MM.1S (cell line): ENCODE results near the gene HMX1.

Source experiments
- DNase-seq: peaks from one replicate; pipeline ENCODE4 v3.0.0-alpha.2; 2015
- H2AFZ ChIP-seq: fragments of 300-600 bp; sonication (generic); 2 replicates; pipeline ENCODE4 v1.6.0; 2016; ENCODE audit warnings: antibody characterized with exemption, low read length
- H3F3A ChIP-seq: fragments of 300-600 bp; sonication (generic); 2 replicates; pipeline ENCODE4 v1.6.1; 2016; ENCODE audit warnings: mild to moderate bottlenecking, antibody characterized with exemption, low read length, moderate library complexity, mixed read lengths; ENCODE audit not compliant: insufficient read depth
- H3K27ac ChIP-seq: fragments of 300-600 bp; sonication (generic); 2 replicates; pipeline ENCODE4 v1.5.1; 2016; ENCODE audit warnings: mild to moderate bottlenecking, low read length
- H3K27me3 ChIP-seq: fragments of 300-600 bp; sonication (generic); replicated peaks from 2 replicates; pipeline ENCODE4 v1.6.0; 2016; ENCODE audit warnings: low read length; ENCODE audit not compliant: insufficient read depth
- H3K36me3 ChIP-seq: fragments of 300-600 bp; sonication (generic); replicated peaks from 2 replicates; pipeline ENCODE4 v1.6.1; 2016; ENCODE audit warnings: mild to moderate bottlenecking, low read length, mixed read lengths; ENCODE audit not compliant: insufficient read depth
- H3K4me1 ChIP-seq: fragments of 300-600 bp; sonication (generic); 2 replicates; pipeline ENCODE4 v1.6.1; 2016; ENCODE audit warnings: low read length, mixed read lengths
- H3K4me2 ChIP-seq: fragments of 300-600 bp; sonication (generic); 2 replicates; pipeline ENCODE4 v1.6.0; 2016; ENCODE audit warnings: low read depth, low read length
- H3K4me3 ChIP-seq: fragments of 300-600 bp; sonication (generic); 2 replicates; pipeline ENCODE4 v1.5.1; 2016; ENCODE audit warnings: low read length, mixed read lengths
- H3K79me2 ChIP-seq: fragments of 300-600 bp; sonication (generic); 2 replicates; pipeline ENCODE4 v1.6.1; 2016; ENCODE audit warnings: mixed run types, low read length, mixed read lengths
- H3K9ac ChIP-seq: fragments of 300-600 bp; sonication (generic); 2 replicates; pipeline ENCODE4 v1.6.1; 2016; ENCODE audit warnings: low read length, mixed read lengths
- H3K9me2 ChIP-seq: fragments of 300-600 bp; sonication (generic); replicated peaks from 2 replicates; pipeline ENCODE4 v1.6.1; 2016; ENCODE audit warnings: mild to moderate bottlenecking, low read length, mixed read lengths; ENCODE audit not compliant: insufficient read depth
- H3K9me3 ChIP-seq: fragments of 300-600 bp; sonication (generic); replicated peaks from 2 replicates; pipeline ENCODE4 v1.6.1; 2016; ENCODE audit warnings: mild to moderate bottlenecking, low read length, mixed read lengths; ENCODE audit not compliant: insufficient read depth
- H4K20me1 ChIP-seq: fragments of 300-600 bp; sonication (generic); 2 replicates; pipeline ENCODE4 v1.6.1; 2016; ENCODE audit warnings: mild to moderate bottlenecking, low read length, moderate library complexity, mixed read lengths; ENCODE audit not compliant: insufficient read depth
- EZH2 ChIP-seq: fragments of 300-600 bp; sonication (generic); optimal IDR thresholded peaks from 2 replicates; pipeline ENCODE3; 2017; ENCODE audit warnings: low read depth, mild to moderate bottlenecking, antibody characterized with exemption, low read length, mixed read lengths
- EZH2phosphoT487 ChIP-seq: fragments of 300-600 bp; sonication (generic); IDR thresholded peaks from 2 replicates; pipeline ENCODE4 v1.6.1; 2018; ENCODE audit warnings: antibody characterized with exemption, low read length
- TF ChIP-seq, protein P1 (sequence below): fragments of 300-600 bp; sonication (generic); IDR thresholded peaks from 2 replicates; pipeline ENCODE4 v1.5.1; 2016; ENCODE audit warnings: antibody characterized with exemption, low read length, mixed read lengths

The HMX1 gene

DNA sequence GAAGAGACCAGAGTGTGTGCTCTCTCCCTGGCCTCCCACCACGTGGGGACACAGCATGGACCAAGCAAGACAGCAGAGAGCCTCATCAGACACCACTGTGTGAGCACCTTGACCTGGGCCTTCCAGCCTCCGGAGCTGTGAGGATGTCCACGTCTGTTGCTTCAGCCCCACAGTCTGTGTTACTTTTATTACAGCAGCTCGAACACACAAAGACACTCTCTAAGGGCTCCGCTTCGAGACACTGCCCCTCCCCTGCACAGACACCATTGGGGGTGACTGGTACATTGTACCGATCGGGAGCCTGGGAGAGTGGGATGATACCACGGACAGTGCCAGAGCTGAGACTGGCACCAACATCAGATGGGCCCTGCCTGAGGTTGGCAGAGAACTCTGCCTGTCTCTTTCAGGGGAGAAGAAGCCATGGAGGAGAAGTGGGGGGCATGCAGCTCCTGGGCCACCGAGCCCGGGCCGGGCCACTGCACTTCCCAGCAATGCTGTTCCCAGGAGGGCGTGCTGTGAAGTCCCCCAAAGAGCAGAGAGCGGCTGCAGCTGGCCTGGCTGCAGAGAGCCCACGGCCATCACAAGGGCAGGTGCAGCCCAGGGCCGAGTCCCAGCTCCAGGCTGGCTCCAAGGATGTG, 48.1 kb upstream of the HMX1 start:
- Histone ChIP-seq H3K9me3 (no peaks in the 10 kb centered on the region), H3K27me3 (peaks cover 52% of the 10 kb centered on the region), H3K27ac (no peak overlapping the region), H4K20me1 (no peaks in the 10 kb centered on the region), H3K36me3 (no peaks in the 10 kb centered on the region), H3K4me2 (no peak overlapping the region), H3K4me3 (no peak overlapping the region), H3K9ac (no peak overlapping the region), H2AFZ (no peak overlapping the region), H3K4me1 (no peaks in the 10 kb centered on the region), H3F3A (no peaks in the 10 kb centered on the region), H3K79me2 (no peaks in the 10 kb centered on the region), H3K9me2 (no peaks in the 10 kb centered on the region)
- TF ChIP-seq, protein P1, sequence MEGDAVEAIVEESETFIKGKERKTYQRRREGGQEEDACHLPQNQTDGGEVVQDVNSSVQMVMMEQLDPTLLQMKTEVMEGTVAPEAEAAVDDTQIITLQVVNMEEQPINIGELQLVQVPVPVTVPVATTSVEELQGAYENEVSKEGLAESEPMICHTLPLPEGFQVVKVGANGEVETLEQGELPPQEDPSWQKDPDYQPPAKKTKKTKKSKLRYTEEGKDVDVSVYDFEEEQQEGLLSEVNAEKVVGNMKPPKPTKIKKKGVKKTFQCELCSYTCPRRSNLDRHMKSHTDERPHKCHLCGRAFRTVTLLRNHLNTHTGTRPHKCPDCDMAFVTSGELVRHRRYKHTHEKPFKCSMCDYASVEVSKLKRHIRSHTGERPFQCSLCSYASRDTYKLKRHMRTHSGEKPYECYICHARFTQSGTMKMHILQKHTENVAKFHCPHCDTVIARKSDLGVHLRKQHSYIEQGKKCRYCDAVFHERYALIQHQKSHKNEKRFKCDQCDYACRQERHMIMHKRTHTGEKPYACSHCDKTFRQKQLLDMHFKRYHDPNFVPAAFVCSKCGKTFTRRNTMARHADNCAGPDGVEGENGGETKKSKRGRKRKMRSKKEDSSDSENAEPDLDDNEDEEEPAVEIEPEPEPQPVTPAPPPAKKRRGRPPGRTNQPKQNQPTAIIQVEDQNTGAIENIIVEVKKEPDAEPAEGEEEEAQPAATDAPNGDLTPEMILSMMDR, result no peak
- TF ChIP-seq EZH2, result no peak
- no peak for TF ChIP-seq EZH2phosphoT487
- no peak for DNase-seq

DNA sequence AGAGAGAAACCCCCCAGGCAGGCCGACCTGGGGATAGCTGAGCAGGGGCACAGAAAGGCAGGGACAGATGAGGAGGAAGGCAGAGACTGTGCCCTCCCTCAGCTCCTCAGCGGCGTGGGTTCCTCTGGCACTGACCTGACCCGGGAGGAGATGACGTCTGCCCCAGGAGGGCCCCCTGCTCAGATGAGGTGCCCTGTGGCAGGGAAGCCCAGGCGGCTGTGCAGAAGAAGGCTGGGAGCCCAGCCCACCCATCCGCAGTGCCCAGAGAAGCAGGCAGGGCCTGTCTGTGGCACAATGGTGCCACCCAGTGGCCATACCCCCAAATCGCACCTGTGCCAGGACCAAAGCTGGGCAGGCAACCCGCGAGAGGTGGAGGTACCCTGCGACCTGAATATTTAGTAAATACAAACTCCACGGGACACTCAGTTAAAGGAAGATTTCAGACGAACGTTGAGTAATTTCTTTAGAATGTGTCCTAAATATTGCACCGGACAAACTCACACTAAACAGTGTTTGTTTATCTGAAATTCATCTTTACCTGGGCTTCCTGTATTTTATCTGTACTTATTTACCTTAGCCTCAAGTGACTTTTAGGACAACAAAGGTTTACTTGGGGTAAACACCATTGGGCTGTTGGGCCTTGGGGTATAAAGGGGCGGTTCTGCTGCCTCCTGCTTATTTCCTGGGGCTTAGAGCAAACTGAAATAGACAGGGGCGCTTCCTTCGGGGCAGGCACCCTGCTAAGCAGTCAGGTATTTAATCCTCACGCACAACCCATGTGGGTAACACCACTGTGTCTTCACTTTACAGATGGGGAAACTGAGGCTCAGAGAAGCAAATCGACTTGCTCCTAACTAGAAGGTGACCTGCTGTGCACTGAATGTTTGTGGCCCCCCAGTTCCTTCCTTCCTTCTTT, 46.5 kb upstream of the HMX1 start:
- no peaks in the 10 kb centered on the region for H3K9me2 ChIP-seq
- DNase-seq, result peak; percentile 55
- H3K36me3 ChIP-seq, result no peaks in the 10 kb centered on the region
- H2AFZ ChIP-seq, result no peak overlapping the region
- no peak overlapping the region for H3K4me2 ChIP-seq
- H4K20me1 ChIP-seq, result no peaks in the 10 kb centered on the region
- H3K79me2 ChIP-seq, result no peaks in the 10 kb centered on the region
- H3K4me3 ChIP-seq, result no peak overlapping the region
- no peaks in the 10 kb centered on the region for H3F3A ChIP-seq
- peaks cover 63% of the 10 kb centered on the region for H3K27me3 ChIP-seq
- H3K9ac ChIP-seq, result no peak overlapping the region
- TF ChIP-seq, protein P1, result peak; percentile 92
- no peak for TF ChIP-seq EZH2phosphoT487
- TF ChIP-seq EZH2, result peak; percentile 39
- no peak overlapping the region for H3K27ac ChIP-seq
- no peaks in the 10 kb centered on the region for H3K9me3 ChIP-seq
- H3K4me1 ChIP-seq, result no peaks in the 10 kb centered on the region

DNA sequence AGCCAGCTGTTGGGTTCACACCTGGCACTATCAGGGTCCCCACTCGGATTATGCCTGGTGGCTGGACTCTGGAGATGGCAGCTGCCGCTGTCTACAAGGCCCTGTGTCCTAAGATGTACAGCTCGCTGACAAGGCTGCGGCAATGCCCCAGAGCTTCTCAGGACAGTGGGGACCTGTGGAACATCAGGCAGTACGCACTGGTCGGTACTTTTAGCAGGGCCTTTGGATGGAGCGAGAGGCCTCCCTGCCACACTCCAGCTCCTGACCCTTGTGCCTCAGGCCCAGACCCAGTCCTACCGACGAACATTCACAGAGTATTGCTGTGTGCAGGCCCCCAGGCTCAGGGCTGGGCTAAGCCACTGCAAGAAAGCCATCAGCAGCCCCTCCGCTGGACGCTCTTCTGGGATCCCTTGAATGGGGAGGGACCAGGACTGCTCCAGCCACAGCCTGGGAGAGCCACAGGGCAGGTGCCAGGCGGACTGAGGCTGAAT, 45.7 kb upstream of the HMX1 start:
- no peaks in the 10 kb centered on the region for H3K9me2 ChIP-seq
- no peak overlapping the region for H3K4me3 ChIP-seq
- H3F3A ChIP-seq, result no peaks in the 10 kb centered on the region
- H3K4me1 ChIP-seq, result no peaks in the 10 kb centered on the region
- H3K9ac ChIP-seq, result no peak overlapping the region
- DNase-seq, result no peak
- no peaks in the 10 kb centered on the region for H3K36me3 ChIP-seq
- no peaks in the 10 kb centered on the region for H3K9me3 ChIP-seq
- H3K79me2 ChIP-seq, result no peaks in the 10 kb centered on the region
- TF ChIP-seq EZH2phosphoT487 (no peak), EZH2 (no peak)
- TF ChIP-seq, protein P1, result no peak
- H3K27me3 ChIP-seq, result peaks cover 60% of the 10 kb centered on the region
- H2AFZ ChIP-seq, result no peak overlapping the region
- no peaks in the 10 kb centered on the region for H4K20me1 ChIP-seq
- H3K27ac ChIP-seq, result no peak overlapping the region
- H3K4me2 ChIP-seq, result no peak overlapping the region
